ENCODE measurements around the gene AQP2. TPM values are rescaled to one million over a fixed set of nuclear protein-coding genes. Genes with fewer than 3 reads are reported as not detected.

Gene AQP2
- total and polyA plus RNA-seq, 5 donors from 2014 or later: not detected

- Histone ChIP-seq H3K4me1 (ENCODE audit: control insufficient read depth, insufficient read depth, low read length, poor library complexity, severe bottlenecking) (no peaks in the 10 kb centered on the region), H3K27me3 (ENCODE audit: control insufficient read depth, insufficient read depth, low read length) (no peaks in the 10 kb centered on the region), H3K9me3 (ENCODE audit: control insufficient read depth in 2 of 2, low read length in 2 of 2) (no peaks in the 10 kb centered on the region), H3K36me3 (ENCODE audit: control insufficient read depth, insufficient read depth, low read length) (no peaks in the 10 kb centered on the region), H3K4me3 (ENCODE audit: low read depth, low read length) (no peak overlapping the region), H3K27ac (ENCODE audit: insufficient read depth, low read length, poor library complexity, severe bottlenecking) (no peak overlapping the region)
- no peaks in the 10 kb centered on the region for H3K4me1 Mint-ChIP-seq
- no peak overlapping the region for H3K4me3 Mint-ChIP-seq
- ATAC-seq (ENCODE audit: low read depth in 2 of 2): no peak
- H3K27ac Mint-ChIP-seq: no peak overlapping the region
- H3K36me3 Mint-ChIP-seq: no peaks in the 10 kb centered on the region
- DNase-seq: no peak
- H3K9me3 Mint-ChIP-seq: no peaks in the 10 kb centered on the region
- H3K27me3 Mint-ChIP-seq: no peaks in the 10 kb centered on the region
Observed at GRCh38 chr12:49978125-49978524, 27.6 kb downstream of the AQP2 start.

GRCh38 chr12:49979016-49979586 is 28.6 kb downstream of the AQP2 start:
- Mint-ChIP-seq H3K4me3 (no peak overlapping the region), H3K4me1 (no peaks in the 10 kb centered on the region), H3K27ac (peak overlapping the region in 1 of 3 donors; percentile 25), H3K27me3 (no peaks in the 10 kb centered on the region), H3K36me3 (no peaks in the 10 kb centered on the region), H3K9me3 (no peaks in the 10 kb centered on the region)
- Histone ChIP-seq H3K4me1 (ENCODE audit: control insufficient read depth, insufficient read depth, low read length, poor library complexity, severe bottlenecking) (no peaks in the 10 kb centered on the region), H3K36me3 (ENCODE audit: control insufficient read depth, insufficient read depth, low read length) (no peaks in the 10 kb centered on the region), H3K27me3 (ENCODE audit: control insufficient read depth, insufficient read depth, low read length) (no peaks in the 10 kb centered on the region), H3K9me3 (ENCODE audit: control insufficient read depth in 2 of 2, low read length in 2 of 2) (no peaks in the 10 kb centered on the region), H3K27ac (ENCODE audit: insufficient read depth, low read length, poor library complexity, severe bottlenecking) (no peak overlapping the region), H3K4me3 (ENCODE audit: low read depth, low read length) (no peak overlapping the region)
- ATAC-seq (ENCODE audit: low read depth in 2 of 2): no peak
- no peak for DNase-seq

- ATAC-seq (ENCODE audit: low read depth in 2 of 2) (no peak), DNase-seq (no peak)
- Histone ChIP-seq H3K36me3 (ENCODE audit: control insufficient read depth, insufficient read depth, low read length) (no peaks in the 10 kb centered on the region), H3K4me3 (ENCODE audit: low read depth, low read length) (no peak overlapping the region), H3K27ac (ENCODE audit: insufficient read depth, low read length, poor library complexity, severe bottlenecking) (no peak overlapping the region), H3K9me3 (ENCODE audit: control insufficient read depth in 2 of 2, low read length in 2 of 2) (no peaks in the 10 kb centered on the region), H3K27me3 (ENCODE audit: control insufficient read depth, insufficient read depth, low read length) (no peaks in the 10 kb centered on the region), H3K4me1 (ENCODE audit: control insufficient read depth, insufficient read depth, low read length, poor library complexity, severe bottlenecking) (no peaks in the 10 kb centered on the region)
- Mint-ChIP-seq H3K4me1 (no peaks in the 10 kb centered on the region), H3K36me3 (no peaks in the 10 kb centered on the region), H3K27me3 (no peaks in the 10 kb centered on the region), H3K27ac (no peak overlapping the region), H3K4me3 (no peak overlapping the region), H3K9me3 (no peaks in the 10 kb centered on the region)
Observed at GRCh38 chr12:49979791-49980190, 29.3 kb downstream of the AQP2 start.

GRCh38 chr12:49980501-49981349 is 30.2 kb downstream of the AQP2 start:
- H3K4me1 Mint-ChIP-seq: no peaks in the 10 kb centered on the region
- peak overlapping the region in 1 of 3 donors; percentile 17 for H3K27ac Mint-ChIP-seq

GRCh38 chr12:49982246-49983087 is 31.9 kb downstream of the AQP2 start:
- no peaks in the 10 kb centered on the region for H3K4me1 ChIP-seq (ENCODE audit: control insufficient read depth, insufficient read depth, low read length, poor library complexity, severe bottlenecking)
- H3K27ac Mint-ChIP-seq: no peak overlapping the region
- no peak overlapping the region for H3K4me3 Mint-ChIP-seq
- H3K9me3 Mint-ChIP-seq: no peaks in the 10 kb centered on the region
- ATAC-seq (ENCODE audit: low read depth in 2 of 2): no peak
- no peak for DNase-seq
- no peaks in the 10 kb centered on the region for H3K27me3 Mint-ChIP-seq
- H3K27ac ChIP-seq (ENCODE audit: insufficient read depth, low read length, poor library complexity, severe bottlenecking): no peak overlapping the region
- H3K9me3 ChIP-seq (ENCODE audit: control insufficient read depth in 2 of 2, low read length in 2 of 2): no peaks in the 10 kb centered on the region
- no peaks in the 10 kb centered on the region for H3K27me3 ChIP-seq (ENCODE audit: control insufficient read depth, insufficient read depth, low read length)
- H3K36me3 ChIP-seq (ENCODE audit: control insufficient read depth, insufficient read depth, low read length): no peaks in the 10 kb centered on the region
- H3K4me3 ChIP-seq (ENCODE audit: low read depth, low read length): no peak overlapping the region
- H3K4me1 Mint-ChIP-seq: peaks cover 0 to 4% (median 0%) of the 10 kb centered on the region in 4 donors
- H3K36me3 Mint-ChIP-seq: no peaks in the 10 kb centered on the region

More at GRCh38 chr12:49980501-49981349, 30.2 kb downstream of the AQP2 start:
- no peaks in the 10 kb centered on the region for H3K27me3 ChIP-seq (ENCODE audit: control insufficient read depth, insufficient read depth, low read length)
- no peak overlapping the region for H3K4me3 ChIP-seq (ENCODE audit: low read depth, low read length)
- ATAC-seq (ENCODE audit: low read depth in 2 of 2) (no peak), DNase-seq (no peak)
- no peaks in the 10 kb centered on the region for H3K4me1 ChIP-seq (ENCODE audit: control insufficient read depth, insufficient read depth, low read length, poor library complexity, severe bottlenecking)
- no peak overlapping the region for H3K27ac ChIP-seq (ENCODE audit: insufficient read depth, low read length, poor library complexity, severe bottlenecking)
- H3K9me3 ChIP-seq (ENCODE audit: control insufficient read depth in 2 of 2, low read length in 2 of 2): no peaks in the 10 kb centered on the region
- H3K4me3 Mint-ChIP-seq: no peak overlapping the region
- H3K9me3 Mint-ChIP-seq: no peaks in the 10 kb centered on the region
- H3K36me3 ChIP-seq (ENCODE audit: control insufficient read depth, insufficient read depth, low read length): no peaks in the 10 kb centered on the region
- H3K27me3 Mint-ChIP-seq: no peaks in the 10 kb centered on the region
- no peaks in the 10 kb centered on the region for H3K36me3 Mint-ChIP-seq

- Mint-ChIP-seq H3K27me3 (no peaks in the 10 kb centered on the region), H3K36me3 (peaks cover 10% of the 10 kb centered on the region), H3K4me3 (no peak overlapping the region), H3K9me3 (no peaks in the 10 kb centered on the region), H3K4me1 (peaks cover 0 to 4% (median 0%) of the 10 kb centered on the region in 4 donors), H3K27ac (peak overlapping the region in 1 of 3 donors; percentile 31)
- no peak for ATAC-seq (ENCODE audit: low read depth in 2 of 2)
- no peaks in the 10 kb centered on the region for H3K9me3 ChIP-seq (ENCODE audit: control insufficient read depth in 2 of 2, low read length in 2 of 2)
- H3K36me3 ChIP-seq (ENCODE audit: control insufficient read depth, insufficient read depth, low read length): peaks cover 5% of the 10 kb centered on the region
- H3K4me3 ChIP-seq (ENCODE audit: low read depth, low read length): no peak overlapping the region
- no peaks in the 10 kb centered on the region for H3K4me1 ChIP-seq (ENCODE audit: control insufficient read depth, insufficient read depth, low read length, poor library complexity, severe bottlenecking)
- no peak overlapping the region for H3K27ac ChIP-seq (ENCODE audit: insufficient read depth, low read length, poor library complexity, severe bottlenecking)
- no peaks in the 10 kb centered on the region for H3K27me3 ChIP-seq (ENCODE audit: control insufficient read depth, insufficient read depth, low read length)
- DNase-seq: no peak
Observed at GRCh38 chr12:49983892-49984291, 33.4 kb downstream of the AQP2 start.

GRCh38 chr12:49984476-49985359 is 34.2 kb downstream of the AQP2 start:
- ATAC-seq (ENCODE audit: low read depth in 2 of 2): no peak
- DNase-seq: no peak
- peaks cover 0 to 4% (median 0%) of the 10 kb centered on the region in 4 donors for H3K4me1 Mint-ChIP-seq
- Histone ChIP-seq H3K36me3 (ENCODE audit: control insufficient read depth, insufficient read depth, low read length) (peaks cover 5% of the 10 kb centered on the region), H3K4me3 (ENCODE audit: low read depth, low read length) (no peak overlapping the region), H3K27me3 (ENCODE audit: control insufficient read depth, insufficient read depth, low read length) (no peaks in the 10 kb centered on the region), H3K4me1 (ENCODE audit: control insufficient read depth, insufficient read depth, low read length, poor library complexity, severe bottlenecking) (no peaks in the 10 kb centered on the region), H3K27ac (ENCODE audit: insufficient read depth, low read length, poor library complexity, severe bottlenecking) (no peak overlapping the region), H3K9me3 (ENCODE audit: control insufficient read depth in 2 of 2, low read length in 2 of 2) (no peaks in the 10 kb centered on the region)
- H3K9me3 Mint-ChIP-seq: no peaks in the 10 kb centered on the region
- no peak overlapping the region for H3K4me3 Mint-ChIP-seq
- H3K27me3 Mint-ChIP-seq: no peaks in the 10 kb centered on the region
- H3K36me3 Mint-ChIP-seq: peaks cover 15% of the 10 kb centered on the region
- no peak overlapping the region for H3K27ac Mint-ChIP-seq
